Effector memory CD4-positive, alpha-beta T cell (primary cell): ENCODE results near the gene MT1X.

Experiments
- DNase-seq, 3 donors: peaks; one replicate each; pipeline ENCODE4 v3.0.0-alpha.2; 2020
- H3K27ac ChIP-seq: 2 replicates; pipeline ENCODE4 v1.7.0; 2013; ENCODE audit warnings: mild to moderate bottlenecking, low read length, moderate library complexity; ENCODE audit not compliant: insufficient read depth, poor library complexity, severe bottlenecking
- H3K27me3 ChIP-seq: replicated peaks from 2 replicates; pipeline ENCODE4 v1.7.0; 2013; ENCODE audit warnings: mild to moderate bottlenecking, low read length; ENCODE audit not compliant: insufficient read depth, control insufficient read depth, poor library complexity, severe bottlenecking
- H3K36me3 ChIP-seq: 2 replicates; pipeline ENCODE4 v1.7.0; 2013; ENCODE audit warnings: mild to moderate bottlenecking, low read length, moderate library complexity; ENCODE audit not compliant: control insufficient read depth, insufficient read depth
- H3K4me1 ChIP-seq: 2 replicates; pipeline ENCODE4 v1.7.0; 2013; ENCODE audit warnings: low read length, mild to moderate bottlenecking; ENCODE audit not compliant: control insufficient read depth, insufficient read depth, poor library complexity, severe bottlenecking
- H3K4me3 ChIP-seq: 2 replicates; pipeline ENCODE4 v1.7.0; 2013; ENCODE audit warnings: low read length, low read depth, mild to moderate bottlenecking; ENCODE audit not compliant: insufficient read depth, poor library complexity, severe bottlenecking
- H3K9me3 ChIP-seq: 2 replicates; pipeline ENCODE4 v1.7.0; 2013; ENCODE audit warnings: mild to moderate bottlenecking, low read length, moderate library complexity; ENCODE audit not compliant: control insufficient read depth

MT1X gene

DNA sequence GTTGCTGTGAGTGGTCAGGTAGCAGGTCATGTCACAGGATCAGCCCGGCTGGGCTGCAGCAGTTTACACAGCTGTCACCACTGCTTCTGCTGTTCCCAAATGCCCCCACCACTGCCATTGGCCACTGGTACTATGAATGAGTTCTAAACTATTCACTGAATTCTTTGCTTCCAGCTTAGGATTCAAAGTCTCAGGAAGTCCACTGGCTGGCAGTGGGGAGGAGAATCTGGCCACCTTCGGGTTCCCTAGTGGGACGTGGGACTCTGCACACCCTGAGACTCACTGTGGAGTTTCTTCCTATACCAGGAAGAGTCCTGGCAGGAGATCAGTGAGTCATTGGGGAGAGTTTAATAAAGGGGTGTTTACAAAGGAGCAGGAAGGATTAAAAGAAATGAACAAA lies 6.9 kb downstream of the MT1X start:
- H3K4me1 ChIP-seq, result no peaks in the 10 kb centered on the region
- H3K27me3 ChIP-seq, result no peaks in the 10 kb centered on the region
- no peak for DNase-seq
- H3K36me3 ChIP-seq, result no peaks in the 10 kb centered on the region
- H3K27ac ChIP-seq, result no peak overlapping the region
- H3K9me3 ChIP-seq, result no peaks in the 10 kb centered on the region
- H3K4me3 ChIP-seq, result no peak overlapping the region

DNA sequence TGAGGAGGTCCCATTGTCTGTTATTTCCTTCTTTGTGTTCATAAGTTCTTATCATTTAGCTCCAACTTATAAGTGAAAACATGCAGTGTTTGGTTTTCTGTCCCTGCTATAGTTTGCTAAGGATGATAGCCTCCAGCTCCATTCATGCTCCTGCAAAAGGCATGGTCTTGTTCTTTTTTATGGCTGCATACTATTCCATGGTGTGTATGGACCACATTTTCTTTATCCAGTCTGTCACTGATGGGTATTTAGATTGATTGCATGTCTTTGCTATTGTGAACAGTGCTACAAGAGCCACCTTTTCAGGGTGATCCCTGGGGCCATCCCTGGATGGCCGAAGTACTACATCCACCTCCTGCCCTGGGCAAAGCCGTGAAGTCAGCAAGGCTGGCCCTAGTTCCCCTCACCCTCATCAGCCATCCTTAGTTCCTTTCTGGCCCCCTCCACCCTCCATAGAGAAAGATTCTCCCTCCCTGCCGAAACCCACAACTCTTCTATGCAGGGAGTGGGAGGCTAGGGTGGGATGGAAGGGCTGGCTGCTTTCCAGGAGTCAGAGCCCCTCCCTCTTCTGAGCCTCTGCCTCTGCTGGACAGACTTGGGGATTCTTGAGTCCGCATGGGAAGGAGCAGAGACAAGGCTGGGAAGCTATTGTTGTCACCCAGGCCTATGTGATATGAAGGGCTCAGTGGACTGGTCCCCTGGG lies 8.3 kb downstream of the MT1X start:
- Histone ChIP-seq H3K9me3 (no peaks in the 10 kb centered on the region), H3K36me3 (no peaks in the 10 kb centered on the region), H3K27ac (no peak overlapping the region), H3K4me3 (no peak overlapping the region), H3K27me3 (no peaks in the 10 kb centered on the region), H3K4me1 (no peaks in the 10 kb centered on the region)
- no peak for DNase-seq

- no peak overlapping the region for H3K27ac ChIP-seq
Observed at GRCh38 chr16:56691885-56692284, 9.6 kb downstream of the MT1X start.

DNA sequence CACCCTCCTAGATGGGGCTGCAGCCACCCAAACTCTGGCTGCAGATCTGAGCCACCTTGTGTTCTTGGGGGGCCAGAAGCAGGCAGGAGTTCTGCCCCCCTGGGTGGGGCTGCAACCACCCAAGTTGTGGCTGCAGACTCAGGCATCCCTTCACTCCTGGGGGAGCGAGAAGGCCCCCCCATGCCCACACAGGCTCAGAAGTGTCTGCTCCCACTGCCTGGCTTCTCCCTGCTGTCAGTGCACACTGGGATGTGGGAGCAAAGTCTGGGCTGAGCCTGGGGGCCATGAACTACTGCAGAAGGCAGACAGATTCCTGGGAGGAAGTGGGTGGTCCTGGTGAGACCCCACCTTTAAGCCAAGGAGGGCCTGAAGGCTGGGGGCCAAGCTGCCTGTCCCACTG lies 13.0 kb downstream of the MT1X start:
- no peak for DNase-seq
- no peaks in the 10 kb centered on the region for H3K36me3 ChIP-seq
- H3K27me3 ChIP-seq, result no peaks in the 10 kb centered on the region
- no peak overlapping the region for H3K4me3 ChIP-seq
- no peak overlapping the region for H3K27ac ChIP-seq
- H3K4me1 ChIP-seq, result no peaks in the 10 kb centered on the region
- H3K9me3 ChIP-seq, result no peaks in the 10 kb centered on the region

More at GRCh38 chr16:56691885-56692284, 9.6 kb downstream of the MT1X start:
- H3K27me3 ChIP-seq, result no peaks in the 10 kb centered on the region
- H3K36me3 ChIP-seq, result no peaks in the 10 kb centered on the region
- no peak for DNase-seq
- no peak overlapping the region for H3K4me3 ChIP-seq
- H3K9me3 ChIP-seq, result no peaks in the 10 kb centered on the region
- H3K4me1 ChIP-seq, result no peaks in the 10 kb centered on the region

DNA sequence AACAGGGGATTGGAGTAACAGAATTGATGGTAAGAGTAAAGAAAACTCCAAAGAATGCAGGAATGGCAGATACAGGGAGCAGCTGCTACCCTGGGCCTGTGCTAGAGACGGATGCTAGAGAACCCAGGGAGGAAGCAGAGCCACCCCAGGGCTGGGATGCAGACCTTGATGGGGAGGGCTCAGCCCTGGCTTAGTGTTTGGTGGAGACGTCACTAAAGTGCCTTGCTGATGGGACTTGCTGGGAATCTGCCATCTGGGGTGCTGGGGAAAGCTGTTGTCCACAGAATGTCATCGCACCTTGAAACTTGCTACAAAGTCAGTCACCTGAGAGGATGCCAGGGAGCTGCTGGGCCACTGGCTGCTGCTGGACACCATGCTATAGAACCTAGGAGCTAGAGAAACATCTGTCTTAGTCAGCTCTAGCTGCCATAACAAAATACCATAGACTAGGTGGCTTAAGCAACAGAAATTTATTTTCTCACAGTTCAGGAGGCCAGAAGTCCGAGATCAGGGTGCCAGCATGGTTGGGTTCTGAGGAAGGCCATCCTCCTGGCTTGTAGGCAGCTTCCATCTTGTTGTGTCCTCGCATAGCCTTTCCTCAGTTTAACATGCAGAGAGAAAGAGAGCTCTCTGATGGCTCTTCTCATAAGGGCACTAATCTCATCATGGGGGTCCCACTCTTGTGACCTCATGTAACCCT lies 15.3 kb downstream of the MT1X start:
- H3K4me1 ChIP-seq, result no peaks in the 10 kb centered on the region
- DNase-seq, result no peak
- no peak overlapping the region for H3K27ac ChIP-seq
- no peak overlapping the region for H3K4me3 ChIP-seq
- H3K9me3 ChIP-seq, result no peaks in the 10 kb centered on the region
- H3K36me3 ChIP-seq, result no peaks in the 10 kb centered on the region
- H3K27me3 ChIP-seq, result no peaks in the 10 kb centered on the region

DNA sequence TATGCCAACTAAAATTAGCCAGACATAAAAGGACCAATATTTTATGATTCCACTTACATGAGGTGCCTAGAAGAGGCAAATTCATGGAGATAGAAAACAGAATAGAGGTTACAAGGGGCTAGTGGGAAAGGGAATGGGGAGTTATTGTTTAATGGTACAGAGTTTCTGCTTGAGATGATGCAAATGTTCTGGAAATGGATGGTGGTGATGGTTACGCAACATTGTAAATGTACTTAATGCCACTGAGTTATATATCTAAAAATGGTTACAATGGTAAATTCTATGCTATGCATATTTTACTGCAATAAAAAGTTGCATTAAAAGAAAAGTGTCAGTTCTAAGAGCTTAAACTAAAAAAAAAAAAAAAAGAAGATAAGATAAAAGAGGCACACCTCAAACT lies 17.9 kb downstream of the MT1X start:
- H3K27ac ChIP-seq, result no peak overlapping the region

DNA sequence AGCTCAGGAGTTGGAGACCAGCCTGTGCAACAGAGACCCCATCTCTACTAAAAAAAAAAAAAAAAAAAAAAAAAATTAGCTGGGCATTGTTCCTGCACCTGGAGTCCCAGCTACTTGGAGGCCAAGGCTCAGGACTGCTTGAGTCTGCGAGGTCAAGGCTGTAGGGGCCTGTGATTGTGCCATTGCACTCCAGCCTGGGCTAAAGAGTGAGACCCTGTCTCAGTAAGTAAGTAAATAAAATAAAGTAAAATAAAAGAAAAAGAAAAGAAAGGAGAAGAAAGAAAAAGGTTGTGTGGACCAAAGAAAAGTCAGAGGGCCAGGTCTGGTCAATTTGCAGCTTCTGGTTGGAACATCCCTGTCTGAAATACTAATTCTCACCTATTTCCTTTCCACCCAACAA lies 18.4 kb downstream of the MT1X start:
- no peak overlapping the region for H3K4me3 ChIP-seq
- H3K27me3 ChIP-seq, result no peaks in the 10 kb centered on the region
- DNase-seq, result no peak
- no peaks in the 10 kb centered on the region for H3K9me3 ChIP-seq
- H3K4me1 ChIP-seq, result no peaks in the 10 kb centered on the region
- H3K36me3 ChIP-seq, result no peaks in the 10 kb centered on the region
- no peak overlapping the region for H3K27ac ChIP-seq

More for the DNA sequence above, 17.9 kb downstream of the MT1X start:
- no peaks in the 10 kb centered on the region for H3K27me3 ChIP-seq
- H3K9me3 ChIP-seq, result no peaks in the 10 kb centered on the region
- no peaks in the 10 kb centered on the region for H3K36me3 ChIP-seq
- no peaks in the 10 kb centered on the region for H3K4me1 ChIP-seq
- no peak for DNase-seq
- no peak overlapping the region for H3K4me3 ChIP-seq

- Histone ChIP-seq H3K4me1 (no peaks in the 10 kb centered on the region), H3K27me3 (no peaks in the 10 kb centered on the region), H3K36me3 (no peaks in the 10 kb centered on the region), H3K4me3 (no peak overlapping the region), H3K27ac (no peak overlapping the region), H3K9me3 (no peaks in the 10 kb centered on the region)
- no peak for DNase-seq
Observed at GRCh38 chr16:56701534-56701933, 19.3 kb downstream of the MT1X start.

DNA sequence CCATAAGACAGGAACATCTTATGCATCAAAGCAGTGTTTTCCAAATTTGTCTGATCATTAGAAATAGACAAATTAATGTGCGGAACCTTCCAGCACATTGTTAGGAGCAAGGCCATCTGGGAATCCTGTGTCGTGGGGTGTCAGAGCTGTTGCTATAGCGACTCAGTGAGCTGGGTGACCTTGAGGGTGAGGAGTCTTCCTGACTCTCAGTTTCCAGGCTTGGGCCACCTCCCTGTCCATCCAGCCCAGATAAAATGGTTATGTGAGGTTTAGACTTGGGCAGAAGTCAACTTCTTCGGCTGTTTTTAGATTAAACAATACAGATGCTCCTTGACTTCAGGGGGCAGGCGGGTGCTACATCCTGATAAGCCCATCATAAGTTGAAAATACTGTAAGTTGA lies 20.6 kb downstream of the MT1X start:
- no peak overlapping the region for H3K27ac ChIP-seq

More for the DNA sequence above, 20.6 kb downstream of the MT1X start:
- DNase-seq, result no peak
- H3K27me3 ChIP-seq, result no peaks in the 10 kb centered on the region
- H3K4me1 ChIP-seq, result no peaks in the 10 kb centered on the region
- H3K36me3 ChIP-seq, result no peaks in the 10 kb centered on the region
- H3K4me3 ChIP-seq, result no peak overlapping the region
- no peaks in the 10 kb centered on the region for H3K9me3 ChIP-seq
